GM15510 (cell line): ENCODE data around the gene AMN.

Experiments
- POLR2A ChIP-seq: IDR thresholded peaks from 3 replicates; pipeline ENCODE4 v1.6.1; 2011; ENCODE audit warnings: borderline replicate concordance; ENCODE audit not compliant: insufficient read length; ENCODE audit errors: extremely low read depth

Gene AMN

DNA sequence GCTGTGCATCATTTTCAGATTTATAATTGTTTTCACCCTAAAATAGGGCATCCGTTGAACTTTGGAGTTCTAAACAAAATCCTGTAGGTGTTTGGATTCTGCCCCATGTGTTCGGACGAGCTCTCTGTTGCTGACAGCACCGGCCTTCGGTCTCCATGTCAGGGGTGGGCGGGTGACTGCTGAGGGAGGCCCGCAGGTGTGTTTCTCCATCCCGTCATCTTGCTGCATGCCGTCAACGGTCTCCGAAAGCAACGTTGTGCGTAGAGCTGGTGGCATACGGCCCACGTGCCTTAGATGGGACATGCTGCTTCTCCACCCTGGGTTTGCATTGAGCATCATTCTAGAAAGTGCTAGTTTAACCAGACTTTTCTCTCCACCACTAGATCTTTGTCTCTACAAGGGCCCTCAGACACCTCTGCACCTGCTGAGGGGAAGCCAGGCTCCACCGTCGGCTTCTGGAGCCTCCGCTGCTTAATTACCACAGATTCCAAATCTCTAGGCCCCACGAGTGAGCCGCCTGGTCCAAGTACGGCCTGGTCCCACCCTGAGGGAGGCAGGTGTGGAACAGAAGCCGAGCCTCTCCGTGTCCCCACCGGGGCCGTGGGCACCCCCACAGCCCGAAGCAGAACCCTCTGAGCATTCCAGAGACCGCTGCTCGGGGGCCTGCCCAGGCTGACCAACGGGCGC lies 15.7 kb upstream of the AMN start:
- TF ChIP-seq POLR2A: no peak

DNA sequence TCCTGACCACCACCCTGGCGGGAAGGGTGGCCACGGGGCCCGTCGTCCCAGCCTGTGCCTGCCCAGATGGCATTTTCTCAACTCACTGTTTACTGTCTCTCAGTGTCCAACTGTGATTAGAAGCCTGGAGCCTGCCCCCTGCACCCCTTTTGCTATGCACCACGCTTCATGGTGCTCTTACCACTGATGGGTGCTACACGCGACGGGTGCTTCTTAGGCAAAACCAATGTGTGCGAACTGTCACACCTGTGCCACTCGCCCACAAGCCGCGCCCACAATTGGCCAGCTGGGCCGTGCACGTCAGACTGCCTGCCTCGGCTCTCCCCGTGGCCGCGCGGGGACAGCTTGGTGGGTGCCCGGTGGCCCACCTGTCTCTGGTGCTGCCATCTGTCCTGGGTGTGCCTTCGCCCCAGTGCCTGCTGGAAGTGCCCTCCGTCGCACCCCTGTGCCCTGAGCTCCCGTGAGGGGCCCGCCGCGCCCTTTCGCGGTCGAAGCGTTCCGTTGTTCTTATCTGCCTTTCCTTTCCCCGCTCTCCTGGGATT lies 15.1 kb upstream of the AMN start:
- no peak for TF ChIP-seq POLR2A

DNA sequence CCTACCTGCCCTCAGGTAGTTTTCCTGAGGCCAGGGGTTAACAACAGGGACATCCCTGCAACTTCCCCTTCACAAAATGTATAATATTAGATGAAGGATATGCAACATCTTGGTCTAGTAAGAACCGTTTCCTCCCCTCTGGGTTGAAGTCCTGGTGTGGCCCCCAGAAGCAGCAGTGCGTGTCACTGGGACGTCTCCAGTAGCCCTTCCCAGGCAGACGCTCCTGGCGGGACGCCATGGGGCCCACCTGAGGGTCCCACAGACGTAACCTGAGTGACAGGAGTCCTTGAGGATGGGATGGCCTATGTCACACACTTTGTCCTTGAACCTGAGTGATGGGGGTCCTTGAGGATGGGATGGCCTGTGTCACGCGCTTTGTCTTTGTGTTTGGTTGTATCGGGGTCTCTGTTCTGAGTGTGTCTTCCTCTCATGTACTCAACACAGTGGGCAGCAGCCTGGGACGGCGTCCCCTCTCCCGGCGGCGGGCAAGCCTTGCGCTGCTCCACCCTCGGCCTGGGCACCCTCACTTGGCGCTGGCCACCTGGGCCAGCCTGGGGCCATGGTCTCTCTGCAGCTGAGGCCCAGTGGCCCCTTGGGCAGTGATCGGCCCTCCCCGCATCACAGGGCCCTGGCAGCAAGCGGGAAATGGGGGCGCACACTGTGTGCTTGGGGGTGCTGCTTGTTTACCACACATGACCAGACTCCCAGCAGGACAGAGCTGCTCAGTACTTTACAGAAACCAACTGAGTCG lies 14.3 kb upstream of the AMN start:
- no peak for TF ChIP-seq POLR2A

DNA sequence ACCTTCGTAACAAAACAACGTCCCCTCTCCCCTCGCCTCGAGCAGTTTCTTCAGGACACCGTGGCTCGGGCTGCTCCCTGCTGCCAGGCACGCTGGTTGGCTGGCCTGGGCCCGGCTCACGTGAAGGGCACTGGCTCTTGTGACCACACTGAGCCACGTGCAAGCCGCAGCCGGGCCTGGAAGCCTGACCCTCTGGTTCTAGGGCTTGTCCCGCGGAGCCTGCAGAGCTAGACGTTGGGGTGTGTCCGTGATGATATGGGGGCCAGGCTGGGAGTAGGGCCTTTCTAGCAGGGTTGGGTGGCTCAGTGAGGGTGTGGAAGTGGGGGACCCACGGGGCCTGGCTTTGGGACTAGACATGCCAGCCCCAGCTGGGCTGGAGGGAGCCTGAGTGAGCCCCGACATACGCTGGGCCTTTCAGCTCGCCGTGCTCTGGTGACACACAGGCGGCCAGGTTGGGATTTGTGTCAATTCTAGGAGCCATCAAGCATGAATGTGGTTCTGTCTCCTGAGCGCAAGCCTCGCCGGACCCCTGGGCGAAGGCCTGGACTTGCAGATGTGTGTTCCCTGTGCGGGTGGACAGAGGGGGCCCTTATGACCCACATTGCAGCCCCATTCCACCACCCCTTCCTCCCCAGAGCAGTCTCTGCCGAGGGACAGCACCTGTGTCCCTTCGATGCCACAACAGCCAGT lies 13.6 kb upstream of the AMN start:
- TF ChIP-seq POLR2A: no peak

DNA sequence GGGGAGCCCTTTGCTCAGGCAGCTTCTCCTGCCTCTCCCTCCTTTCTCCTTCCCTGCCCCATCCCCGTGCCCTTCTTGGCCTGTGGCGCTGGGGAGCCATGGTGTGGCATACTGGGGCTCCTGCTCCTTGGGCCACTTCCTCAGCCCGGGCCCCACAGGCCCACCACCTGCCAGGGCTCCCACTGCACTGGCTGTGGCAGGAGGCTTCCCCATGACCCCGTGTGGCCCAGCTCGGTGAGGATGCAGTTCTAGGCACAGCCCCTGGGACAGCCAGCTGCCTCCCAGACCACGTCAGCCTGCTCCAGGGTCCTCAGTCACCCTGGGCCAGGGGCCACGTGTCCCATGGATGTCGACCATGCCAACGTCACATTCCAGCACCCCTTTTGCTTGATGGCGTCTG lies 13.0 kb upstream of the AMN start:
- TF ChIP-seq POLR2A: no peak

DNA sequence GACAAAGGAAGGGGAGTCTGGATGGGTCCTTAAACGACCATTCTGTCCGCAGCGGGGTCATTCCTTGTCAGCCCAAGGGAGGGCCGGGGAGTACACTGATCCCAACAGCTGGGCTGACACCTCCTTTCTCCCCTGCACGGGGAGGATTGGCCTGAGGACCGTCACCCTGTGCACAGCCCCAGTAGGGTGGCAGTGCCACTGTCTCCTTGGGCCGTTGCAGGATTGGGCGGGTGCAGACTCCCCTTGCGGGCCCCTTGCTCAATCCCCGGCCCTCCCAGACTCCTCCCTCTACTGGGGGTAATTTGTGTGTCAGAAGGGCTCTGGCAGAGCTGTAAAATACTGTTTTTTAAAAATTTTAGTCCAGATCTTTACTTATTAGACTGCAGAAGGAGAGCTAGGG lies 12.6 kb upstream of the AMN start:
- TF ChIP-seq POLR2A: no peak

DNA sequence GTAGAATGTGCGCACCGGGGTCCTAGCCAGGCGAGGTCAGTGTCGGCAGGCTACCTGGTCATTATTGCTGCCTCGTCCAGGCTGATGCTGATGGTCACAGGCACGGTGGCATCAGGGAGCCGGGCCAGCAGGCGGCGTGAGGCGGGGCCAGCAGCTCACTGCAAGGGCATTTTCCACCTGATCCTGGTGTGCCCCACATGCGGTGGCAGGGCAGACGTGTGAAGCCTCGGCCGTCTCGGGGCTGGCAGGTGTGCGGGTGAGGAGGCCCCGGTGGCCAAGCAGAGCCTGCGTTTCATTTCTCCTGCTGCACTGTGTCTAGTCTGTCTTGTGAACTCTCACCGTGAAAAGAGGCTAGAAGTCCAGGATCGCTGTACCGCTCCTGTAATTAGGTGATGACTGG lies 12.0 kb upstream of the AMN start:
- TF ChIP-seq POLR2A: no peak

DNA sequence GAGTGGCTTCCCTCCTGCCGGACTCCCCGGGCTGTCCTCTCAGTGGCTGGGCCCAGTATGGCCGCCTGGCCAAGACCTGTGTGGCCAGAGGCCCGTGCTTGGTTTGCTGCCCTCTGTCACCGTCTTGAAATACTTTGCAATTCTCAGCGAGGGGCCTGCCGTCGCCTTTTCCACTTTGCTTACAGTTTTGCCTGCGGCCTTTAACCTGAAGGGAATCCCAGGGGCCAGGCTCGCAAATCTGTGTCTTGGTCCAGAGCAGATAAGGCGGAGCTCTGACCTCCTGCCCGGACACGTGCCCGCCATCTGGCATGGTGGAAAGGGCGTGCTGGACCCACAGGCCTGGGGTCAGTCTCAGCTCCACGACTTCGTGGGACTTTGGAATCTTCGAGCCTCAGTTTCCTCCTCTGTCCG lies 10.9 kb upstream of the AMN start:
- TF ChIP-seq POLR2A: no peak

DNA sequence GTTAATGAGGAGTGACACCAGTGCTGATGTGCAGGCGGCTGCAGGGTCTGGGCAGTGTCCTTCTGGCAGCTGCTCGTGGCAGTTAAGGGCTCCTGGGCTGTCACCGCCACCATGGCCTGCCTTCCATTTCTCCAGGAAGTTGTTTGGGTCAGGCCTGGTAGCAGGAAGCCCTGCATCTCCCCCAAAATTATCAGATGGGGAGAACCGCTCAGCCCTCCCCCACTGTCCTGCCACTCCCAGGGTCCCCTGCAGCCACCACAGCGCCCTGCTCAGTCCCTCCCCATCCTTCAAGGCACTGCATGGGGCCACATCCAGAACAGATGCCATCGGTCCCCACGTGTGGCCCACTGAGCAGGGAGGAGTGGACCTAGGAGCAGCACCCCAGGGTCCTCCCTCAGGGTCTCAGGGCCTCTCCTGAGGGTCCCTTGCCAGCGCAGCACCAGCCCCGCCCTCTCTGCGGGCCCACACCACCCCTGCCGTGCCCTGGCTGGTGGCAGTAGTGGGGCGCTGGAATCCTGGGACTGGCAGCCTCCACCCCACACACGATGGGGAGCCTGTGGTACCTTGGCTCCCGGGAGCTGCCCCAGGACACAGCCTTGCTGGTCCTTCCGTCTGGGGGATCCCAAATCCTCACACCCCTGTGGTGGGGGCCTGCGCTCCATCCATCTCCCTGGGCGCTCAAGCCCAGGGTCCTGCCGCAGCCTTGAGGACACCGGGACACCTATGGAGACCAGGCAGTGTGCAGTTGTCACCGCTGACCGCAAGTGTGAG lies 10.3 kb upstream of the AMN start:
- TF ChIP-seq POLR2A: no peak

DNA sequence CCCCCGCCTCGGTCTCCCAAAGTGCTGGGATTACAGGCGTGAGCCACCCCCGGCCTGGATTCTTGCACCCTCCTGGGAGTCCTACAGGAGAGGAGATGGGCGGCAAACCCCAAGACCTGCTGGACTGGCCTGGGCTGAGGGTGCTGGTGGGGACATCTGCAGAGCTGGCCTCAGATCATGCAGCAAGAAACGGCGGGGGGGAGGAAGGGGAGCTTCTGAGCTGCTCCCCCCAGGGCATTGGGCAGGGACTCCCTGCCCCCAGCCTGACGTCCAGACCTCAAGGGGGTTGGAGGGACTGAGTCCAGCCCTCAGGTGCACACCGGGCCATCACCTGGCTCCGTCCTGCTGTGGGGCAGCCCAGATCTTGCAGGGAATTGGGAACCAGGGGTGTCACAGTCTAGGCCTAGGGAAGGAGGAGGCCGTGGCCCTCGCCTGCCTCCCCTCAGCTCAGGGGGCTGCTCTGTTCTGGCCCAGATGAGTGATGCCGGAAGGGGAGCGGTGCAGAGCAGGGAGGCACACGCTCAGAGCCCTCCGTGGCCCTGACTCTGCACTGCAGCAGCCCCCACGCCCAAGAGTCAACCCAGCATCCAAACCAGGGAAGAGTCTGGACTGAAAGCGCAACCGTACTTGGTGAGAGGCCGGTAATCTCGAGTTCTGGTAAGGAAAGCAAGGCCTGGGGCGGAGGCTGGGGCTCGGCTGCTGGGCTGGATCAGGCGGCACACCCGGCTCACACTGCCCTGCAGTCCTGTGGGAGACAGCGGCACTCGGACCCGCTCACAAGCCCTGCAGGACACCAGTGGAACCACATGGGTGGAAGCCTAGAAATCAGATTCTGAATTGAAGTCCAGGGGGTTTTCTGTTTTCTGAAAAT lies 8.9 kb upstream of the AMN start:
- no peak for TF ChIP-seq POLR2A

DNA sequence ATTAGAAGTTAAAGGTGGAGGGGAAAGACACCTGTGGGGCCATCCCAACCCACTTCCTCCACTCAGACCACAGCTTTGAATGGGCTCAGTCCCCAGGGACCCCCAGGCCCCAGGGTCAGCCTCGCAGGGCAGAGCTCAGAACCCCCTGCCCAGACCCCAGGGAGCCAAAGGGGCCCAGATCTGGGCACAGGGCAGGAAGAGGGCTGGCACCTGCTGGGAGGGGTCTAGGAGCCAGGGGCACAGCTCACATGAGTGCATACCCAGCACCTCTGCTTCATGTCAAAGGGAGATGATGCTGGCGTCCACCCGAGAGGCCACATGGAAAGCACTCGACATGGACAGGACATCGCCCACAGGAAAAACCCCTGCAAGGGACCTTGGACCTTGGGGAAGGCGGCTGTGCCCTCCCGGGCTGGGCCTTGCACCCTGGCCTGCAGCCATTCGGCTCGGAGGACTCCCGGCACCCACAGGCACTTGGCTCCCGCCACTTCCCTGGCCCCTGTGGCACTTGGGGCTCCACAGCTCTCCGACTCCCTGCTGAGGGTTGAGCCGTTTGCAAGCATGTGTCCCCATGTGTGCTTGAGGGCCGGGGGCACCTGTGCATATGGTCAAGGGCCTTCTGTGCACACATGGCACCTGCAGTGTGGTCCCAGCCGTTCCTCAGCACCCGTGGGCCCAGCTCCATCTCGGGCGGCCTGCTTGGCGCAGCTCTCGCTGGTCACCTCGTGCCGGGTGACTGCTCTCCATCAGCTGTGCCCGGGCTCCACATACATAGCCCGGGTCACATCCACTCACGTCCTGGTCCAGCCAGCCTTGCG lies 7.8 kb upstream of the AMN start:
- TF ChIP-seq POLR2A: no peak

DNA sequence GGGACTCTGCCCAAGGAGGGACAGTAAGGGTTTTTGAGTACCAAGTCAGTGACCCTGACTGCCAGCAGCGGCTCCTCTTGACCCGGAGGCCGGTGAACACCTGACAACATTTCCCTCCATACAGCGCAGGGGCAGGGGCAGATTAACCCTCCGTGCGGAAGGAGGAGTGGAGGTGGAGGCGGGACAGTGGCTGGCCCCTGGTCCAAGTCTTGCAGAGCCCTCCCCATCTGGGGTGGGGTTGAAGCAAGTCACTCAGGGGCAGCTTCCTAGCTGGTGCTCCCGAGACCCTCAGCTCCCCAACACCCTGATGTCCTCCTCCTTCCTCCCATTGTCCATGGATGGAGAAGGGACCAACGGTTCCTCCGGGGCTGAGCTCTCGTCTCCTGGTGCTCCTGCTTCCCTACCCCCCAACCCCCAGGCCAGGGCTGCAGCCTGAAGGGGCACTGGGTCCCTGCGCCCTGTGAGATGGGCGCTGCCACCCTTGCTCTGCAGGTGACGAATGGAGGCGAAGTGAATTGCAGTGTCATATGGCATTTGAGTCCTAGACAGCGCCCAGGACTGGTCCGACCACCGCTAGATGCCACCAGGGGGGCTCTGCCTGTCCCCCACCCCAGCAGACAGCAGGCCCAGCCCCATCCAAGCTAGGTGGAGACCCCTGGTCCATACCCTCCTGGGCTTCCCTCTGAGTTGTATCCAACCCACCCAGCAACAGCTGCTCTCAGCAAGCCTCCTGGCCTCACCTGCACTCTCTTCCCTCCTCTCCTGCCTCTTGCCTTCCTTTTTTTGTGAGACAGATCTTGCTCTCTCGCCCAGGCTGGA lies 7.0 kb upstream of the AMN start:
- TF ChIP-seq POLR2A: no peak
